ENCODE results near the gene REC8. TPM values are rescaled to one million over a fixed set of nuclear protein-coding genes. Genes with fewer than 3 reads are reported as not detected.

REC8 gene
- total and polyA plus RNA-seq, 2 of the 13 experiments (the other 11 are each of a cell fraction or from before 2014, with no cell fraction given) = 3.4 to 14.7 TPM

DNA sequence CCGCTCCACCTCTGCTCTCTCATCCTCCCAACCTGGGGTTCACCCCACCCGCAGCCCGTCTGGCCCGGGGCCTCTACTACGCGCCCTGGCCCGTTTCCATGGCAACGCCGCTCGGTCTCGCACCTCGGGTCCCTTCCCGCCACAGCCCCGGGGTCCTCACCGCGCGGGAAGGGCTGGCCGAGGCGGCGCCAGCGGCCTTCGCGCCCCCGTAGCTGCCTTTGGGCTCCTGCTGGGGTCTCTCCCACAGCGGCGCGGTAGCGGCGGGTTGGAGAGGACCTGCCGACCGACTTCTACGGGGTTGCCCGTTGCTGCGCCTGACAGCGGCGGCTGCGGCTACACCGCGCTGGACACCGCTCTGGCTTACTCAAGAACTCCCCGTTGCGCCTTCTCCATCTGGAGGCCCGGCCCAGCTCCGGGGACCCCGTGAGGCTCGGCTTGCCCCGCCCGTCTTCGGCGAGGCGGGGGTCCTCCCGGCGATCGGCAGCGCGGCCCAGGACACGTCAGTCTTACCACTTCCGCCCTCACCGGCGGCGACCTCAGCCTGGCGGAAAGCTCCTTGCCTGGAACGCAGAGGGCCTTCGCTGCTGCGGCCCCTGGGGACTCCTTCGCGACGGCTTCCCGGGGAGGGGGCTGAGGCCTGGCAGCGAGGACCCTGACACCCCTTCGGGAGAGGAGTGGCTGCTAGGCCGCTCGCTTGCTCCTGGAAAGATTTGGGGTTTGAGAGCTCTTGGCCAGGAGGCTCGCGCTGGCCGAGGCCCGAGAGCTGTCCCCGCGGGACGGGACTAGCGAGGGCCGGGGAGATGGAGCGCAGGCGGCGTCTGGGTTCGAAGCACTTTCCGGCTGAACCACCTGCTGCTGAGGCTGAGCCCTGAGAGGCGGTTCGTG is 23.5 kb downstream of the REC8 start, which contains the start of gene TM9SF1 (continued):
- TF ChIP-seq, protein P1, sequence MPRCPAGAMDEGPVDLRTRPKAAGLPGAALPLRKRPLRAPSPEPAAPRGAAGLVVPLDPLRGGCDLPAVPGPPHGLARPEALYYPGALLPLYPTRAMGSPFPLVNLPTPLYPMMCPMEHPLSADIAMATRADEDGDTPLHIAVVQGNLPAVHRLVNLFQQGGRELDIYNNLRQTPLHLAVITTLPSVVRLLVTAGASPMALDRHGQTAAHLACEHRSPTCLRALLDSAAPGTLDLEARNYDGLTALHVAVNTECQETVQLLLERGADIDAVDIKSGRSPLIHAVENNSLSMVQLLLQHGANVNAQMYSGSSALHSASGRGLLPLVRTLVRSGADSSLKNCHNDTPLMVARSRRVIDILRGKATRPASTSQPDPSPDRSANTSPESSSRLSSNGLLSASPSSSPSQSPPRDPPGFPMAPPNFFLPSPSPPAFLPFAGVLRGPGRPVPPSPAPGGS (CRISPR knock-in tag; IDR thresholded peaks at IDR 0.05) = peak; percentile 99
- no peak for TF ChIP-seq CHD4 (IDR thresholded peaks at IDR 0.05; ENCODE audit: borderline replicate concordance, low read length)
- TF ChIP-seq ZNF431 (CRISPR knock-in tag; IDR thresholded peaks at IDR 0.05; ENCODE audit: borderline replicate concordance, low read depth) = no peak
- peak; percentile 95 for TF ChIP-seq NCOA5 (CRISPR knock-in tag; IDR thresholded peaks at IDR 0.05)
- TF ChIP-seq ZNF17 (CRISPR knock-in tag; IDR thresholded peaks at IDR 0.05) = no peak
- no peak; the same call in 1 of the 2 replicates for TF ChIP-seq ZNF10 (CRISPR knock-in tag; IDR thresholded peaks at IDR 0.05; ENCODE audit: borderline replicate concordance, low read depth)
- TF ChIP-seq, protein P2, sequence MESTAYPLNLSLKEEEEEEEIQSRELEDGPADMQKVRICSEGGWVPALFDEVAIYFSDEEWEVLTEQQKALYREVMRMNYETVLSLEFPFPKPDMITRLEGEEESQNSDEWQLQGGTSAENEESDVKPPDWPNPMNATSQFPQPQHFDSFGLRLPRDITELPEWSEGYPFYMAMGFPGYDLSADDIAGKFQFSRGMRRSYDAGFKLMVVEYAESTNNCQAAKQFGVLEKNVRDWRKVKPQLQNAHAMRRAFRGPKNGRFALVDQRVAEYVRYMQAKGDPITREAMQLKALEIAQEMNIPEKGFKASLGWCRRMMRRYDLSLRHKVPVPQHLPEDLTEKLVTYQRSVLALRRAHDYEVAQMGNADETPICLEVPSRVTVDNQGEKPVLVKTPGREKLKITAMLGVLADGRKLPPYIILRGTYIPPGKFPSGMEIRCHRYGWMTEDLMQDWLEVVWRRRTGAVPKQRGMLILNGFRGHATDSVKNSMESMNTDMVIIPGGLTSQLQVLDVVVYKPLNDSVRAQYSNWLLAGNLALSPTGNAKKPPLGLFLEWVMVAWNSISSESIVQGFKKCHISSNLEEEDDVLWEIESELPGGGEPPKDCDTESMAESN (CRISPR knock-in tag; conservative IDR thresholded peaks at IDR 0.05) = peak; percentile 99
- peak; percentile 100 for TF ChIP-seq ZMAT3 (CRISPR knock-in tag; conservative IDR thresholded peaks at IDR 0.05)
- peak; percentile 98; the same call in 1 of the 2 replicates for TF ChIP-seq ZNF749 (CRISPR knock-in tag; IDR thresholded peaks at IDR 0.05; ENCODE audit: borderline replicate concordance)
- peak; percentile 94 for TF ChIP-seq KLF11 (CRISPR knock-in tag; IDR thresholded peaks at IDR 0.05)
- peak; percentile 98 for TF ChIP-seq AGO2 (optimal IDR thresholded peaks at IDR 0.05; ENCODE audit: low read depth, low read length)
- TF ChIP-seq ZKSCAN5 (CRISPR knock-in tag; IDR thresholded peaks at IDR 0.05) = peak; percentile 78; the same call in 1 of the 2 replicates
- TF ChIP-seq, protein P3, sequence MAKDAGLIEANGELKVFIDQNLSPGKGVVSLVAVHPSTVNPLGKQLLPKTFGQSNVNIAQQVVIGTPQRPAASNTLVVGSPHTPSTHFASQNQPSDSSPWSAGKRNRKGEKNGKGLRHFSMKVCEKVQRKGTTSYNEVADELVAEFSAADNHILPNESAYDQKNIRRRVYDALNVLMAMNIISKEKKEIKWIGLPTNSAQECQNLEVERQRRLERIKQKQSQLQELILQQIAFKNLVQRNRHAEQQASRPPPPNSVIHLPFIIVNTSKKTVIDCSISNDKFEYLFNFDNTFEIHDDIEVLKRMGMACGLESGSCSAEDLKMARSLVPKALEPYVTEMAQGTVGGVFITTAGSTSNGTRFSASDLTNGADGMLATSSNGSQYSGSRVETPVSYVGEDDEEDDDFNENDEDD (CRISPR knock-in tag; IDR thresholded peaks at IDR 0.05; ENCODE audit: borderline replicate concordance) = peak; percentile 100
- no peak for TF ChIP-seq ZNF460 (CRISPR knock-in tag; IDR thresholded peaks at IDR 0.05; ENCODE audit: borderline replicate concordance)
- peak; percentile 97 for TF ChIP-seq ZNF101 (CRISPR knock-in tag; IDR thresholded peaks at IDR 0.05; ENCODE audit: borderline replicate concordance, low read depth)
- peak; percentile 95 for TF ChIP-seq FOXC1 (CRISPR knock-in tag; IDR thresholded peaks at IDR 0.05; ENCODE audit: borderline replicate concordance)
- TF ChIP-seq, protein P4, sequence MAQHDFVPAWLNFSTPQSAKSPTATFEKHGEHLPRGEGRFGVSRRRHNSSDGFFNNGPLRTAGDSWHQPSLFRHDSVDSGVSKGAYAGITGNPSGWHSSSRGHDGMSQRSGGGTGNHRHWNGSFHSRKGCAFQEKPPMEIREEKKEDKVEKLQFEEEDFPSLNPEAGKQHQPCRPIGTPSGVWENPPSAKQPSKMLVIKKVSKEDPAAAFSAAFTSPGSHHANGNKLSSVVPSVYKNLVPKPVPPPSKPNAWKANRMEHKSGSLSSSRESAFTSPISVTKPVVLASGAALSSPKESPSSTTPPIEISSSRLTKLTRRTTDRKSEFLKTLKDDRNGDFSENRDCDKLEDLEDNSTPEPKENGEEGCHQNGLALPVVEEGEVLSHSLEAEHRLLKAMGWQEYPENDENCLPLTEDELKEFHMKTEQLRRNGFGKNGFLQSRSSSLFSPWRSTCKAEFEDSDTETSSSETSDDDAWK (CRISPR knock-in tag; IDR thresholded peaks at IDR 0.05) = no peak
- TF ChIP-seq ZNF143 (CRISPR knock-in tag; IDR thresholded peaks at IDR 0.05) = peak; percentile 82
- peak; percentile 77; the same call in 1 of the 2 replicates for TF ChIP-seq ZNF724P (CRISPR knock-in tag; IDR thresholded peaks at IDR 0.05; ENCODE audit: borderline replicate concordance)
- no peak for TF ChIP-seq HDAC1 (CRISPR knock-in tag; IDR thresholded peaks at IDR 0.05)
- peak; percentile 98 for TF ChIP-seq GATAD1 (CRISPR knock-in tag; IDR thresholded peaks at IDR 0.05)
- TF ChIP-seq ZSCAN12 (CRISPR knock-in tag; IDR thresholded peaks at IDR 0.05) = peak; percentile 98
- peak; percentile 99 for TF ChIP-seq PAX8 (CRISPR knock-in tag; IDR thresholded peaks at IDR 0.05; ENCODE audit: borderline replicate concordance)
- TF ChIP-seq ZIK1 (CRISPR knock-in tag; IDR thresholded peaks at IDR 0.05; ENCODE audit: borderline replicate concordance, low read depth) = peak; percentile 94

Data from HepG2 (cell line).